ENCODE data around the gene NDUFA12.
"Not testable (repeated sequence)": the region's sequence is repeated elsewhere in the genome, so short reads cannot be mapped to it uniquely, and the experiment has no call there.

Gene NDUFA12

GRCh38 chr12:95003213-95003920 is at the start of gene NDUFA12:
Gene NDUFA12 (minus strand): TSS chr12:95003697. CDS start chr12:95003680, 17 bp downstream.
- DNase-seq, result peak; percentile 93

- no peak for DNase-seq
Observed at GRCh38 chr12:95051241-95051640, 47.7 kb upstream of the NDUFA12 start.

GRCh38 chr12:95037906-95038305 is 34.4 kb upstream of the NDUFA12 start:
- no peak for DNase-seq

GRCh38 chr12:95034750-95035149 is 31.3 kb upstream of the NDUFA12 start:
- no peak for DNase-seq

- no peak for DNase-seq
Observed at GRCh38 chr12:95022477-95022876, 19.0 kb upstream of the NDUFA12 start.

GRCh38 chr12:95017482-95017881 is 14.0 kb upstream of the NDUFA12 start:
- DNase-seq, result no peak

- DNase-seq, result no peak
Observed at GRCh38 chr12:95016120-95016519, 12.6 kb upstream of the NDUFA12 start.

- no peak for DNase-seq
Observed at GRCh38 chr12:95014554-95014953, 11.1 kb upstream of the NDUFA12 start.

GRCh38 chr12:95006206-95006605 is 2.7 kb upstream of the NDUFA12 start:
- DNase-seq, result no peak

- DNase-seq, result no peak
Observed at GRCh38 chr12:95004610-95005009, 1.1 kb upstream of the NDUFA12 start.

- no peak for DNase-seq
Observed at GRCh38 chr12:95003921-95004272, 400 bp upstream of the NDUFA12 start.

GRCh38 chr12:95002754-95003153 is 743 bp downstream of the NDUFA12 start:
- DNase-seq, result no peak

- DNase-seq, result no peak
Observed at GRCh38 chr12:94998326-94998725, 5.2 kb downstream of the NDUFA12 start.

GRCh38 chr12:94997726-94998125 is 5.8 kb downstream of the NDUFA12 start:
- no peak for DNase-seq

GRCh38 chr12:94997061-94997460 is 6.4 kb downstream of the NDUFA12 start:
- DNase-seq, result no peak

GRCh38 chr12:94994312-94994711 is 9.2 kb downstream of the NDUFA12 start:
- DNase-seq, result no peak

GRCh38 chr12:94993855-94994254 is 9.6 kb downstream of the NDUFA12 start:
- DNase-seq, result not testable (repeated sequence)

GRCh38 chr12:94990222-94990621 is 13.3 kb downstream of the NDUFA12 start:
- no peak for DNase-seq

GRCh38 chr12:94988471-94988870 is 15.0 kb downstream of the NDUFA12 start:
- DNase-seq, result no peak

GRCh38 chr12:94987801-94988200 is 15.7 kb downstream of the NDUFA12 start:
- no peak for DNase-seq

GRCh38 chr12:94987076-94987669 is 16.3 kb downstream of the NDUFA12 start:
- DNase-seq, result no peak

- DNase-seq, result not testable (repeated sequence)
Observed at GRCh38 chr12:94985099-94985498, 18.4 kb downstream of the NDUFA12 start.

GRCh38 chr12:94983321-94983720 is 20.2 kb downstream of the NDUFA12 start:
- no peak for DNase-seq

GRCh38 chr12:94982456-94982855 is 21.0 kb downstream of the NDUFA12 start:
- no peak for DNase-seq

GRCh38 chr12:94980577-94980976 is 22.9 kb downstream of the NDUFA12 start:
- DNase-seq, result no peak

Data from activated effector memory CD4-positive, alpha-beta T cell treated with Interleukin-2 at 50 U/mL for 16 hours (primary cell).